NOMO-1 treated with dmso at 0.1 percent for 144 hours (cell line): ENCODE data around the gene GNG7.
"Not testable (repeated sequence)": the region's sequence is repeated elsewhere in the genome, so short reads cannot be mapped to it uniquely, and the experiment has no call there.

Experiments
- DNase-seq: peaks from one replicate; lab custom pipeline; 2025; ENCODE audit not compliant: unreplicated experiment; lab: John Stamatoyannopoulos, UW

GNG7 gene

DNA sequence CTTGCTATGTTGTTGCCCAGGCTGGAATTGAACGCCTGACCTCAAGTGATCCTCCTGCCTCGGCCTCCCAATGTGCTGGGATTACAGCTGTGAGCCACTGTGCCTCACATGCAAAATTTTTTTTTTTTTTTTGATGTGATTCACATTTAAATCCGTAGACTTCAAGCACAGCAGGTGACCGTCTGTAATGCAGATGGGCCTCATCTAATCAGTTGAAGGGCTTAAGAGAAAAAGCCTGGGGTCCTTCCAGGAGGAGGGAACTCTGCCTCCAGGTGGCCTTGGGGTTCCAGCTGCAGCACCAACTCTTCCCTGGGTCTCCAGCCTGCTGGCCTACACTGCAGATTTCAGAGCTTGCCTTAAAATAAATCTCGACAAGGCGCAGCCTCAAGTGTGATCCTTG, 183.0 kb downstream of the GNG7 start:
- no peak for DNase-seq

DNA sequence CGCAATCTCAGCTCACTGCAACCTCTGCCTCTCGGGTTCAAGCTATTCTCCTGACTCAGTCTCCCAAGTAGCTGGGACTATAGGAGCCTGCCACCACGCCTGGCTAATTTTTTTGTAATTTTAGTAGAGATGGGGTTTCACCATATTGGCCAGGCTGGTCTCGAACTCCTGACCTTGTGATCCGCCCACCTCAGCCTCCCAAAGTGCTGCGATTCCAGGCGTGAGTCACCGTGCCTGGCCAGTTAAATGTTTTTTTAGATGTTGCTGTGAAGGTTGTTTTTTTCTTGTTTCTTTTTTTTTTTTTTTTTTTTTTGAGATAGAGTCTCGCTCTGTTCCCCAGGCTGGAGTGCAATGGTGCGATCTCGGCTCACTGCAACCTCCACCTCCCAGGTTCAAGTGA, 183.6 kb downstream of the GNG7 start:
- DNase-seq, result not testable (repeated sequence)

DNA sequence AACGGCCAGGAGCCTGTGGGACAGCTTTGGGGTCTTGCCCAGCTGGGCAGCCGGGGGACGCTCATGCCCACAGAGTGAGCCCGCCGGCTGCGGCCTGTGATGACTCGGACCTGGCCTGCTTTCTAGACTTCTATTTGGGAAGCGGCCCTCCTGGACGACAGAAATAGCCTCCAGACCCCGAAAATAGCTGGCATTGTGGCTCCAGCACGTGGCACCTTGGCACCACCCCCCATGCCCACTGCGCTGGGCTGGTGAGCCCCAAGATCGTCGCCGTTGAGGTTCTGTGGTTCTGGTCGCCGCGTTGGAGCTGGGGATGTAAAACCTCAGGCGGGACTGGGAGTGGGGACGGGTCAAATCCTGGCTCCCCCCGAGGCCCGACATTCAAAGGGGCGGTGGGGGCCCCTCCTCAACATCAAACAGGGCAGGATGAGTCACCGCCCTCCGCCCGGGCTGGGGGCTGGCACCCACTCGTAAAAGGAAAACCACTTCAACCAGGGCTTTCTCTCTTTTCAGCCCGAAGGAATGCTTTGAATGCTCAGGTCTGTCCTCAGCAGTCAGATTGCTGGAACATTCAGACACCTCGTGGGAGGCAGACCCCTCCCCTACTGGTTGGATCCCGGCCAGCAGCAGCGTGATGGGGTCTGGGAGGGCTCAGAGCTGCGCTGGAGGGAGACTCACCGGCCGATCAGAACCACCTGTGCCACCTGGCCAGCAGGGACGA, 184.5 kb downstream of the GNG7 start:
- DNase-seq, result no peak

DNA sequence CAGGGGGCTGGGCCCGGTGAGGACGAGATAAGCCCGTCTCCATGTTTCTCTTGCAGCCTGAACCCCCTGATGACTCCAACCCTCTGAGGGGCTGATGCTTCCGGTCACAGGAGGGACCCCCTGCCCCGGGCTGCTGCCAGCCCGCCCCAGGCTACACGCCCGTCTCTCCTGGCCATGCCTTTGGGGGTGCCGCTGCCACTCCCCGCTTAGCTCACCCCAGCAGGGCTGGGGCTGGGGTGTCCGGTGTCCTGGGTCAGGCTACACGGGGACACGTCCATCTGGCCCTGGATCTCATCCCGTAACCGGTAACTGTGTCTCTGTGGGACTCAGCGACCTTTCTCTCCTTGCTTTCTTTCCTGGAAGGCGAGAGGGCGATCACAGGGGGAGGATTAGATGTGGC, 185.8 kb downstream of the GNG7 start:
- DNase-seq, result no peak

DNA sequence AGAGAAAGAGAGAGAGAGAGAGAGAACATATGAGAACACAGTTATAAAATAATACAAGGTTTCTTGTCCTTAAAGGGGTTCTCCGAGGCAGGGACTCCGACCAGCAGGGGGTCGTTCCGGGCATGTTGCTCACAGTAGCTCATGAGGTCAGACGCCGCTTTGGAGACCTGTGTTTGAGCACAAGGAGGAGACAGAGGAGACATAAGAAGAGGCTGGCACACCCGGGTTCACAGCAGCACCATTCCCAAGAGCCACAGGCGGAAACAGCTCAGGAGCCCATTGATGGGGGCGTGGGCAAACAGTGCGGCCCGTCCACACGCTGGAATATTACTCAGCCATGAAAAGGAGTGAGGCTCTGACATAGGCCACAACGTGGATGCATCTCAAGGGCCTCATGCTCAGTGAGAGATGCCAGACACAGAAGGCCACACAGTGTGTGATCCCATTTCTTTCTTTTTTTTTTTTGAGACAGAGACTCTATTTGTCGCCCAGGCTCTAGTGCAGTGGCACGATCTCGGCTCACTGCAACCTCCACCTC, 187.4 kb downstream of the GNG7 start:
- no peak for DNase-seq

DNA sequence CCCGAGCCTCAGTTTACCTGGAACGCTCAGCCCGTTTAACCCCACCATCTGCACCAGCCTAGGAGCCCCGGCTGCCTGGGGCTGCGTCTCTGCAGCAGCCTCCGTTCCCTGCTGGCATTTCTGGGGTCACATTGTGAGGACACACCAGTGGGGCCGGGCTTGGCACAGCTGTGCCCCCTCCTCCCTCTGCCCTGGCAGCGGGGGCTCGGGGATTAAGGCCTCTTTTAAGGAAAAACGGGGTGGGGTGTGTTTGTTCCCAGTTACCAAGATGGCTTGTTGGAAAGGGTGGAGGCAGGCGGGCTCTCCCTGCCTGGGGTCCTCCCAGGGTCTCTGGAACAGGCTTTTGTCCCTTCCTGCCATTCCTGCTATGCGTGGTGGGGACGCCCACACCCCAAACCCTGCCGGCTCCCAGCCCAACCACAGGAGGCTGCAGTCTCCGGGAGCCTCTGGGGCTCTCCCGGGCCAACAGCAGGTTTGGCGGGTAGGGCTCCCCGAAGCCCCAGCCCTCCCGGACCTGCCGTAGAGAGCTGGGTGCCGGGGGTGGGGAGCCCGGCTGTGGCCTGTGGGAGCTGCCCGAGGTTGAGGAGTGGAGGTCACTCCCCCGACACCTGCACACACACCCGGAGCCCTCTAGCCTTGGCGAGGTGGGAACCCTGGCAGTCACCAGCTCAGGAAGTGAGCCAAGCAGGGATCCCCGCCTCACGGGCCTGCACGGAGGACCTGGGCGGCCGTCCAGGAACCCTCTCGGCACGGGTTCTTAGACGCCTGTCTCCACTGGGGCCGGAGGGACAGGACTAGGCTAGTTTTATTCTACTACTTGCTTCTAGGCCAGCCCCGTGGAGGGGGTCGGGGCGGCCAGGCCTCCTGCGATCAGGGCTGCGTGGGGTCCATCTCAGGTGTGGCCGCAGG, 189.7 kb downstream of the GNG7 start:
- DNase-seq, result no peak

DNA sequence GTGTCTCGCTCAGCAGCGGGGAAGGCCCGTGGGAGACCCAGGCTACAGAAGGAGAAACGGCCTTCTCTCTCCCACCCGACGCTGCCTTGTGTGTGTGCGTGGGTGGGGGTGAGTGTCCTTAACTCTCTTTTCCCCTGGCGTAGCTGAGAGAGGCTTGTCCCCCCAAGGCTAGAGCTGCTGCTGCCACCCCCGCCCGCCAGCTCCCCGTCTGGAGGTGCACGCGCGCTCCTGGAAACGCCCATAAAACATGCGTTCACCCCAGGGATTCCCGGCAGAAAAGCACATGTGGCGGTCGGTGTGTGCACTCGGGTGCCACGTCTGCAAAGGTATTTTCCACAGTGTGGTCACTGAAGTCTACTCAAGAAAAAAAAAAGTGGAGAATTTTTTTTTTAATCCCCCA, 190.5 kb downstream of the GNG7 start:
- no peak for DNase-seq

DNA sequence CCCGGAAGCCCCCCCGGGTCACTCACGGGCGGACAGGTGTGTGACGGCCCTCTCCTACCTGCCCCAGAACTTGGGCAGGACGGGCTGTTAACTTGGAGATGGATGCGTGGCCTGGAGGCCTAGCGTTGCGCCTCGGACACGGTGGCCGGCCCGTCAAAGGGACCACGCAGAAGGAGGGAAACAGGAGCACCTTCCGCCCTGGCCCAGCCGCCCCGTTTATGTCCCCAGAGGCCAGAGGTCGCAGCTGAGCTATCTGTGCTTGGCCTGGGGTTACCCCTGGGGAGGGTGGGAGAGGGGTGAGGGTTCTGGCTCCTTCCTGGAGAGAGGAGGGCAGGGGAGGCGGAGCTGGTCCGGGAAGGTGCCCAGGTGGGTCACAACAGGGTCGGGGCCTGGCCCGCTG, 190.9 kb downstream of the GNG7 start:
- DNase-seq, result no peak

DNA sequence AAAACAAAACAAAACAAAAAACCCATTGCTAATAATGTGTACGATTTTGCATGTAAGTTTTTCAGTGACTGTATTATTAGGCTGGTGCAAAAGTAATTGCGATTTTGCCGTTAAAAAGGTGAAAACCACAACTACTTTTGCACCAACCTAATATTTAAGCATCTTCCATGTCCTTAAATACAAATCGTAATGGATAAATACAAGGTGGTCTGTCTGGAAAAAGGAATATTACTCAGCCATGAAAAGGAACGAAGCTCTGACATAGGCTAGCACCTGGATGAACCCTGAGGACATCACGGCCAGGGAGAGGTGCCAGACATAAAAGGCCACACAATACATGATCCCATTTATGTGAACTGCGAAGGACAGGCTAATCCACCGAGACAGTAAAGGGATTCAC, 193.4 kb downstream of the GNG7 start:
- no peak for DNase-seq

DNA sequence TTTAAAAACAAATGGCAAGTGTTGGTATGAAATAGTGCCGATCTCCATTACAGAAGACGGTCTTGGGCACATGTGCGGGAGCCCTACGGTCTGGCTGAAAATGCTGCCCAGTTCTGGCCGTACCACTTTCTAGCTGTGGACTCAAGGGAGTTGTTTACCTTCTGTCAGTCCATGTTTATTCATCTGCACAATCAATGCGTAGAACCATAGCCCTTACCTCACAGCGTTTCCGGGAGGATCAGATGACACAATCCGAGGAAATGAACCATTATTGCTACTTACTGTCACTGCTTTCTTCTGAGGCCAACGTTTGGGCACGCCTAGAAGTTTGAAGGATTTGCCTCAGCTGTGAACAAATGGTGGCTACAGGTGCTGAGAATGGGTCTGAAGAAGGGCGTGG, 195.4 kb downstream of the GNG7 start:
- DNase-seq, result peak; percentile 52

DNA sequence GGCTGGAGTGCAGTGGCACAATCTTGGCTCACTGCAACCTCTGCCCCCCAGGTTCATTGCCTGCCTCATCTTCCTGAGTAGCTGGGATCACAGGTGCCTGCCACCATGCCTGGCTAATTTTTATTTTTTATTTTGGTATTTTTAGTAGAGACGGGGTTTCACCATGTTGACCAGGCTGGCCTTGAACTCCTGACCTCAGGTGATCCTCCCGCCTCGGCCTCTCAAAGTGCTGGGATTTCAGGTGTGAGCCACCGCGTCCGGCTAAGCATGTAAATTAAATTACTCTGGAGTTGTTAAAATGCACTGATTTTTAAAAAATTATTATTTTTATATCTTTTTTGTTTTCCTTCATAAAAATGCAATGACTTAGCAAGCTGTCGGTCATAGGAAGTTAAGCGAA, 195.8 kb downstream of the GNG7 start:
- DNase-seq, result not testable (repeated sequence)

DNA sequence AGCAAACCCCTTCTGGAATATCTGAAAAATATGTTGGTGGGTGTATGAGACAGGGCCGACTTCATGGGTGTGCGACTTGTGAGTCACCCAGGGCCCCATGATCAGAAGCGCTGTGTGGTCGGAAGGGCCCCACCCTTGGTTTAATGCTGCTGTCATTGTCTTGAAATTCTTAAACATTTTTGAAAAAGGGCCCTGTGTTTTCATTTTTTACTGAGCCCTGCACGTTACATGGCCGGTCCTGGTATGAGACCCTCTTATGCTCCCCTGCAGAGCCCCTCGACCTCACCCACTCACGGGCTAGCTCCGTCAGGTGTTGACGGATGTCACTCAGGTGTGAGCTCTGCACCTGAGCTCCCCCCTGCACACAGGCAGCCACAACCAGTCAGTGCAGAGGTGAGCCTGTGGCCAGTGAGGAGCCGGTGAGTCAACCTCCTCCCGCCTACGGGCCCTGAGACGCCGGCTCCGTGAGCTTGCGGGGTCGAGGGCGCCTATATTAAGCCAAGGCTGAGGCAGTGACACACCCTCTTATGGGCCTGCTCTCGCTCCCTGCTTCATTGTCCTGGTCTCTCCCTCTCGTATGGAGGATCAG, 198.9 kb downstream of the GNG7 start:
- DNase-seq, result peak; percentile 61

DNA sequence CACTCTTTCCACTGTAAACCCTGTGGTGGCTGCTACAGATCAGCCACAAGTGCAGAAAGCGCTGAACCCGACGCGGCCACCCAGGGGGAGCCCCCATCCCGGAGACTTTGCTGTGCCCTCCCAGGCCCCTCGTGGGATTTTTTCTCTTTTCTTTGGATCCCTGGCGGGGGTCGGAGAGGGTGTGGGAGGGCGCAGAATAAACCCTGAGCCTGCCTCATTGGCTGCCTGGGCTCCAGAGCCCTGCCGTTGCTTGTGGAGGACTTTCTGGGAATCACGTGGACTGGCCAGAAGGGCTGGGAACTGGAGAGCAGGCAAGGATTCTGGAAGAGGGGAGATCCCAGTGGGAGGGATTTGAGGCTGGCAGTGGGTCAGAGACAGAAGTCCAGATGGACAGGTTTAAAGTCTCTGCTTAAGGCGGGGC, 201.6 kb downstream of the GNG7 start:
- no peak for DNase-seq

DNA sequence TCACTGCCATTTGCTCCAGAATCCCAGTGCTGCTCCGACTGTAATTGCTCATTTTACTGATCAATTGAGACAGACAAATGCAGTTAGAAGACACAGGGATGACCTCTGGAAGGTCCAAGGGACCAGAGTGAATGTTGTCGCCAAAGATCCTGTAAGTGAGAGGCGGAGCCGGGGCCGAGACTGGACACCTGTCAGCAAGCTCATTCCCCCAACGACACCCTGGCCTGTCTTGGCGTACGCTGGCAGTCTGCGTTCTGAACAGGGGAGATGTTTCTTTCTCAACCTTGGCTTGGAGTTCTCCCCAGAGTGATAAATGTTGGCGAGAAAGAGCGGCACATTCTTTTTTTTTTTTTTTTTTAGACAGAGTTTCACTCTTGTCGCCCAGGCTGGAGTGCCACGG, 202.3 kb downstream of the GNG7 start:
- no peak for DNase-seq

DNA sequence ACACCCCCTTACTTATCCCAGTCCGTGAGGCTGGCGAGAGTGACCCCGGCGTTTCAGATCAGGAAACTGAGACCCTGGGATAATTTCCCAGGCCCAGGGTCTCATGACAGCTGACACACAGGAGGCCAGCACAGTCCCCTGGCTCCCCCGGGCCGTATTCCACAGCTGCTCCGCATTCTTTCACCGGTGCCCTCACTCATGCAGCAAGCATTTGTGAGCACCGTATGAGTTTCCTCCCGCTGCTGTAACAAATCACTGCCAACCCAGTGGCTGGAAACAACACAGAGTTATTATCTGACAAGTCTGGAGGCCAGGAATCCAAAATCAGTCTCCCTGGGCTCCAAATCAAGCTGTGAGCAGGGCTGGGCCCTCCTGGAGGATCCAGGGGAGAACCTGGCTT, 205.3 kb downstream of the GNG7 start:
- DNase-seq, result no peak

DNA sequence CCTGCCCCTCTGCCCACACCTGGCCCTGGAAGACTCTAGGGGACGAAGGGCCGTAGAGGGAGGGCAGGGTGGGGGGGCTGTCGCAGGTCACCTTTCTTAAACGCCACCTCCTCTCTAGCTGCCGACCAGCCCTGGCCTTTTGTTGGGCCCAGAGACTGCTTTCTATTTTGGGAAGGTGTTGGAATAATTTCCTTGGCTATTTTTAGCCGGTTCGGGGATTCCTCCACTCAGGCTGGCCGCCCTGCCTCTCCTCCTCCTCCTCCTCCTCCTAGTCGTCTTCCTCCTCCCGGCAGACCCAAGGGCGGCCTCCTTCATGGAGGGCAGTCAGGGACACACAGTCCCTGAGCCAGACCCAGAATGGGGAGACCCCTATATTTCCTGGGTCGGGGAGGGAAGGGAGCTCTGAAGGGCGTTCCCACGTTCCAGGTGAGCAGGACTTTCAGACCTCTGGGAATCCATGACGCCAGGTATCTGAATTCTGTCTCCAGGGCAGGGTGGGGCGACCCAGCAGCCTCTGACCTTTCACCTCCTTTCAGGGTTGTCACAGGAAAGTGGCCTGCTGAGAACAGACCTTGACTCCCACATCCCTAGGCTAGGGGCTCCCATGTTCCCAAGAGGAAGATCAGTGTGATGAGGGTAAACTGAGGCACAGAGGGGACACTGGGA, 206.7 kb downstream of the GNG7 start:
- DNase-seq, result no peak

DNA sequence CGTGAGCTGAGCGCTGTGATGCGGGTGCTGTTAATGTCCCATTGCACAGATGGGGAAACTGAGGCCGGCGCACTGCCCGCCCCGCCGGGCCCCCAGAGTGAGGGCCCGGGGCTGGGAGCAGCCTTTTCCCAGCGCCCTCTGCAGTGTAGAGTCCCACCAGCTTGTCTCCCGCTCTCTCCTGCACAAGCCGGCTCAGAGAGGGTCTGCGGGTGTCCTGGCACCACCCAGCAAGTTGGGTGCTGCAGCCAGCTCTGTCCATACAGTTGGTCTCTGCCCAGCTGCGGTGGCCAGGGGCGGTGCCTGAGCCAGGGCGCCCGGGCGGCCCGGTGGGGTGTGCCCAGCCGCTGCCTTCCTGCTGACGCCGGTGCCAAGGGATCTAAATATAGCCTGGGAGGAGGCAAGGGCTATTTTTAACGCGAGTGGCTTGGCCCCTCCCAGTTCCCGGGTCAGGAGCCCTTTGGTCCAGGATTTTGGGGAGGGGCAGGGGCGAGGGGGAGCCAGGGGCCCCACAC, 207.3 kb downstream of the GNG7 start:
- DNase-seq, result peak; percentile 8

DNA sequence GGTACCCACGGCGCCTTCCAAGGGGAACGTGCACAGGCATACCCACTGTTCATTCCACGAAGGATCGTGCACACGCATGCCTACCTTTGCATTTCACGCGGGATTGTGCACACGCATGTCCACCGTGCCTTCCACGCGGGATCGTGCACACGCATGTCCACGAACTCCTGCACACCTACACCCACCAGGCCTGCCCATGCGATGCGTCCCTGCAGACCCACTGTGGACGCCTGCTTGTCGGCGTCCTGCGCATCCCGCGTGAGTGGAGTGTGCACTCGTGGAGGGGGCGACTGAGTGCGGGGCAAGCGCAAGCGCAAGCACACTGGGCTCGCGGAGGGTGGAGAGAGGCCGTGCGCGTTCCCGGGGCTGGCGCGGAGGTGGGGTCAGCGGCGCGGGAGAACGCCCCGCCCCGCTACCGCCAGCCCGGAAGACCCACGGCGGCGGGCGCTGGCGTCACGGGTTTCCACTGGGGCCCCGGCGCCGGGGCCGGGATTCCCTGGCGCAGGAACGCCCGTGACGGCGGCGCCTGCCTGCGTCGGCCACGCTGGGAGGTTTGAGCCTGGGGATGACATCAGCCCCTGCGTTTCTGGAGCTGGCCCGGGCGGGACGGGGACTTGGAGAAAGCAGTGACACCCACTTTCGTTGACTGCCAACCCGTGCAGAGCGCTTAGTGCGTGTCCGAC, 207.9 kb downstream of the GNG7 start:
- DNase-seq, result peak; percentile 65

DNA sequence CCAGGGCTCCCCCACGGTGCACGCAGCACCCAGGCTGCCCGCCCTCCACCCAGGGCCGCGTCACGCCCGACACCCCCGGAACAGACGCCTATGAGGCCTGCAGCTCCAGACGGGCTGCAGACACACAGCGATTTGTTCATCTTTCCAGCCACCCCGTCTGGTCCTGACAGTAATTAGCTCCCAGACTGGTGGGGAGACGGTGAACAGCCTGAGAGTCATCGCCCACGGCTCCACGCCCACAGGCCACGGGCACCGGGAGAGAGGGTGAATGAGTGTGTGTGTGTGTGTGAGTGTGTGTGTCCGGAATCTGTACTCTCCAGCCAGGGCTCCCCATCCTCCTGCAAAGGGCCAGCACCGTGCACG, 208.4 kb downstream of the GNG7 start:
- DNase-seq, result no peak

DNA sequence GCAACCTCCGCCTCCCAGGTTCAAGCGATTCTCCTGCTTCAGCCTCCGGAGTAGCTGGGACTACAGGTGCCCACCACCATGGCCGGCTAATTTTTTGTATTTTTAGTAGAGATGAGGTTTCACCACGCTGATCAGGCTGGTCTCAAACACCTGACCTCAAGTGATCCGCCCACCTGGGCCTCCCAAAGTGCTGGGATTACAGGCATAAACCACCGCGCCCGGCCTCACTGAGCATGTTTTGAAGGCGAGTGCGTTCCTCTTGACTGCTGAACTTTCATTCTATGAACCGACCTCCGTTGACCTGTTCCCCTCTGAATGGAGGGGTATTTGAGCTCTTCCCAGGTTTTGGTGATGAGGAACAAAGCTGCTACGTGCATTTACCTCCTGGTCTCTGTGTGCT, 209.0 kb downstream of the GNG7 start:
- DNase-seq, result not testable (repeated sequence)
